NCI-H446 treated with DMSO at 0.1 percent for 48 hours (cell line): ENCODE measurements around the gene HCRTR1.

ENCODE experiments used
- DNase-seq: peaks from one replicate; lab custom pipeline; 2025; lab: John Stamatoyannopoulos, UW

HCRTR1 gene

GRCh38 chr1:31598980-31599379 is 18.5 kb upstream of the HCRTR1 start:
- no peak for DNase-seq

- no peak for DNase-seq
These were observed 16.8 kb upstream of the HCRTR1 start for GRCh38 chr1:31600641-31601040.

DNA sequence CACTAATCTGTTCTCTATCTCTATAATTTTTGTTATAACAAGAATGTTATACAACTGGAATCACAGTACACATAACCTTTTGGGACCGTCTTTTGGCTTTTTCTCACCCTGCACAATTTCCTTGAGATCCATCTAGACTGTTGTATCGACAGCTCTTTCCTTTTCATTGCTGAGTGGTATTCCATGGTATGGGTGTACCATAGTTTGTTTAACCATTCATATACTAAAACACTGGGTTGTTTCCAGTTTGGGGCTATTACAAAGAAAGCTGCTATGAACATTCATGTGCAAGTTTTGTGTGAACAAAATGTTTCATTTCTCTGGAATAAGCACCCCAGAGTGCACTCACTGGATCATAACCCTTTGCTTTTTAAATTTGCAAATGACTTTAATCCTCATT is 15.4 kb upstream of the HCRTR1 start:
- no peak for DNase-seq

DNA sequence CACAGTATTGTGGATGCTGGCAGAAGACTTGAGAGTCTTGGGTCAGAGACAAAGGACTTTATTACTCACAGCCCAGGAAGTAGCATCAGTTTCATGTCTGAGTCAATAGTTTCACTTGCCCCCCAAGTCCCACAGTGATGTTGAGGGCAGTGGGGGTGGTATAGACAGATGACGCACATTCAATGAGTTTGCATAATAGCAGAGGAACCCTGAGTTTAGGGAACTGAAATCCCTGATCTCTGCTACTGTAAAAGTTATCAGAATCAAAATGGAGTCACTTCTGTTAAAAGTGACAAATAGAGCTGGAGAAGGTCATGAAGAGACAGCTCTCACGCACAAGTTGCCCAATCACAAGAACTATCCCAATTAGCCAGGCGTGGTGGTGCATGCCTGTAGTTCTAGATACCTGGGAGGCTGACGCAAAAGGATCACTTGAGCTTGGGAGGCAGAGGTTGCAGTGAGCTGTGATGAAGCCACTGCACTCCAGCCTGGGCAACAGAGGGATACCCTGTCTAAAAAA is 11.5 kb upstream of the HCRTR1 start:
- DNase-seq = no peak

DNA sequence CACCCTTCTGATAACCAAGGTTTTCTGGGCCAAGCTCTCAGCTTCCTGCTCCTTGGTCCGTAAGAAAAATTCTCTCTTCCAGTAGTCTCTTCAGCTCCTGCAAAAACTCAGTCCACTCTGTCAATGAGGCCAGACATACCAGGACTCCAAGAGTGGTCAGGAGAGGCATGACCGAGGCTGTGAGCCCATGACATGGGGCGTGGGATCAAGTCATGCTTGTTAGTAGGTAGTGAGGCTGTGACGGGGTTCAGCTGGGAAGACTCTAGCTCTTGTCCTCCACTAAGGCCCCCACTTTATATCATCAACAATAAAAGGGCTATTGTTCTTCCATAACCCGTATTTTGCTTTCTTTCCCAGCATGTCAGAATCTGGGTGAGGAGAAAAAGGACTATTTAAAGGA is 10.1 kb upstream of the HCRTR1 start:
- no peak for DNase-seq

DNA sequence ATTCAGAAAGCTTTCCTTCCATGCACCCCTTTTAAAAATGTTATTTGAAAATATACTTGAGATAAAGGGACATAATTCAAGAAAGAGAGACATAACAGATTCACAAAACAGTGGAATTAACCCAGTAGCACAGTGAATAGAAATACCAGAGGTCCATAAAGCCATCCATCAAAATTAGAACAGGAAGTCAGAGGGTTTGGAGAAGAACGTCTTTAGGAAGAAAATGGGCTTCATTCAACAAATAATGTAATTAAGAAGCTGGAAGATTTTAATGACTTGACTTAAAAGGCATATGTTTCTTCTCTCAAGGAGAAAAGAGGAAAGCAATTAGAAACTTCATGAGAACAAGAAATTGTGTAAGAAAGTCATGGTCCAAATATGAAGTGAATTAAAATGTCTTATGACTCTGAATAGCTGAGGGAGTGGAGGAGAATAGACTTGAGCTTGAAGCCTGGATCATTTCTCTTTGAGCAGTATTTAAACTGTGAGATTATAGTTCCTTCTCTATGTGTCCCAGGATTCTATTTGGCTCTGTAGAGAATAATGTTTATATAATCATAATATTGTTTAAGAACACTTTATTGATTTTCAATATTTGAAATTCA is 7.9 kb upstream of the HCRTR1 start:
- no peak for DNase-seq

- no peak for DNase-seq
These were observed 3.0 kb upstream of the HCRTR1 start for GRCh38 chr1:31614414-31615005.

- DNase-seq = no peak
These were observed 2.1 kb upstream of the HCRTR1 start for GRCh38 chr1:31615414-31615813.

DNA sequence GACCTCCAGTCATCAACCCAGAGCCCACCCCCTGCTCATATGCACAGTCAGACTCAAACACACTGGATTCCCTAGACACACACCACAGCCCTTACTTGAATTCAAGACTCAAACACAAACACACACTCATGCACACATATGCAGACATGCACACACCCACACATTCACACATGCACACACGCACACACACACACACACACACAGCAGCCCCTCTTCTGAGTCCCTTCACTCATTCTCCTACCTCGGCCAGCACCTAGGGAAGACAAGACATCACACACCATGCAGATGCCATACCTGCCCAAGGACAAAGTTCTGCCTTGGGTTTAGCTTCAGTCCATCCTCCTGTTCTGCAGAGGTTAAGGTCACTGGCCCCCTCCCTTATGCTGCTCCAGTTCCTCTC is 1.6 kb upstream of the HCRTR1 start:
- DNase-seq = no peak

DNA sequence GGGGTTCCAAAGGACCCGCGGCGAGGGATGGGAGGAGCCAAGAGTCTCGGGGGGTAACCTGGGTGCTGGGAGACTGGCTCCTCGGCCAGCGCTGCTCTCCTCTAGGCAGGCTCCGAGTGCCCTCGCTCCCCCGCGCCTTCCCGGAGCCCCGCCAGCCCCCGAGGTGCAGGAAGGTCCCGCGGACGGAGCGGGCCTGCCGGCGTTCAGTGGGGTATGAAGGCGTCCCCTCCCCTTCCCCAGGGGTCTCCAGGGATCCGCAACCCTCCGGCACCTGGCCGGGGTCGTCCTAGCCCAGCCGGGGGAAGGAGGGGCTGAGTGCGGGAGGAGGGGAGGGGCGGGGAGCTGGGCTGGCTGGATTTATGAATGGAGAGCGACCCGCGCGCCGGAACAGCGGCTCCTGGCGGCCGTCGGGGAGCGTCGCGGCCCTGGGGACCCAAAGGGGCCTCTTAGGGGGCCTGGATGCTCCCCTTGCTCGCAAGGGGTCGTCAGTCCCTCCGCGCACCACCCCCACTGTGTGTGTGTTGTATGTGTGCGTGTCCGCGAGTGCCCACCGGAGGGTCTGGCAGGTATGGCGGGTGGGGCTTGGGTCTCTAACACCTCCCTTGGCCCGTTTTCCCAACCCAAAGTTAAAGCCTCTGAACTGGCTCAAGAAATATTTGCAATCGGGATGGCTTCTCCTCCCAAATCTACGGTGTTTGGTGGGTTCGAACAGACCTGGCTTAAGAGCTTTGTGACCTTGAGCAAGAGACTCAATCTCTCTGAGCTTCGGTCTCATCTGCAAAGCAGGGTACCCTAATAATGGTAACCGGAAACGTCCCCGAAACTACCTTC is 642 bp downstream of the HCRTR1 start:
- DNase-seq = no peak

- no peak for DNase-seq
These were observed 1.7 kb downstream of the HCRTR1 start for GRCh38 chr1:31618916-31619846.

- no peak for DNase-seq
These were observed 3.4 kb downstream of the HCRTR1 start for GRCh38 chr1:31620631-31621497.

DNA sequence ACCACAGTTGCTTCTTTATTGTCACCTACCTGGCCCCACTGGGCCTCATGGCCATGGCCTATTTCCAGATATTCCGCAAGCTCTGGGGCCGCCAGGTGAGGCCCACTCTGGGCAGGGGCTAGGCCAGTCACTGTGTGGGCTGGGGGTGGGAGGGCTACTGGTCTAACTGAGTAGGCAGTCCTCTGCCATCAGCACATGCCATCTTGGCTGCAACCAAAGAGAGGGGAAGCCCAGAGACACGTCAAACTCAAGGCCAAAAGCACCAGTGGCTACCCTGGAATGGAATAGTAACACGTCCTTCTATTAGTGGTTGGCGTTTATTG is 4.0 kb downstream of the HCRTR1 start:
- DNase-seq = no peak

GRCh38 chr1:31621847-31622730 is 4.6 kb downstream of the HCRTR1 start:
- no peak for DNase-seq

DNA sequence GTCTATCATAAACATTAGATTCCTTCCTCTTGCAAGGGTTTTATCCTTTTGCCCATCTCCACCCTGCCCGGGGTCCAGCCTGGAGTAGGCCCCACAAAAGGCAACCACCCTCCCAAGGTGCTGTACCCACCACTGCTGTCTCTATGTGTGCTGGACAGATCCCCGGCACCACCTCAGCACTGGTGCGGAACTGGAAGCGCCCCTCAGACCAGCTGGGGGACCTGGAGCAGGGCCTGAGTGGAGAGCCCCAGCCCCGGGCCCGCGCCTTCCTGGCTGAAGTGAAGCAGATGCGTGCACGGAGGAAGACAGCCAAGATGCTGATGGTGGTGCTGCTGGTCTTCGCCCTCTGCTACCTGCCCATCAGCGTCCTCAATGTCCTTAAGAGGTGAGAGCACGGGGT is 5.9 kb downstream of the HCRTR1 start:
- DNase-seq = no peak

DNA sequence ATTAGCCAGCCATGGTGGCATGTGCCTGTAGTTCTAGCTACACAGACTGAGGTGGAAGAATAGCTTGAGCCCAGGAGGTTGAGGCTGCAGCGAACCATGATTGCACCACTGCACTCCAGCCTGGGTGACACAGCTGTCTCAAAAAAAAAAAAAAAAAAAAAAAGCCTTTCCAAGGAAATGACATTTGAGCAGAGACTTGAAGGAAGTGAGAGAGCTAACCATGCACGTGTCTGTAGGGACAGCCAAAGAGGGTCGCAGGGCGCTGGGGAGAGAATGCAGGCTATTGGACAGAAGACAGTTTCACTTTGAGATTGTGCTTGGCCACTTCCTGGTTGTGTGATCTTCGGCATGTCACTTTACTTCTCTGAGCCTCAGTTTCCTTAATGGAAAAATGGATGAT is 6.8 kb downstream of the HCRTR1 start:
- no peak for DNase-seq

- no peak for DNase-seq
These were observed 7.4 kb downstream of the HCRTR1 start for GRCh38 chr1:31624731-31625514.

DNA sequence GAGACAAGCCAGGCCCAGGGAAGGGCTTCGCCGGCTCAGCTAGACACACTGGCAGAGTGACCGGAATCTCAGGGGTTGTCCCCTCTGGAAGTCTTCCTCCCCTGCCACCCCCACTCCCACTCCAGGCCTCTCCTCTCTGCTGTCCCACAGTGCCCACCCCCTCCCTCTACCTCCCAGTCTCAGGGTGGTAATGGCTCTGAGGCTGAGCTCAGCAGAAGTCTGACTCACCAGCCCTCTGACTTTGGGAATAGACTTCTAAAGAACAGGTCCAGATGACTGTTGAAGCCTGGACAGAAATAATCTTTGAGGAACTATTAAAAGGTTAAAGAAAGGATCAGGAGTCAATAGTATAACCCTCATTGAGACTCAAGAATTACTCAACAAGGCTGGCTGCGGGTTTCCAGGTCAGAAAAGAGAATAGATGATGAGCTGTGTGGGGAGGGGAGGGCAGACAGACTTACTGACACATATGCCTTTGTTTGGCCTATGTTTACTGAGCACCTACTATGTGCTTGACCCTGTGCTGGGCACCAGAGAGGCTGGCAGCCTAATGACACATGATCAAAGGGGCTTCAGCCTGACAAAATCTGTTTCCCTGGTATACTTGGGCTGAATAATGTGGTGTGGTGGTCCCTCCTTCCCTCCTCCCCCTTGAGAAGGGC is 8.2 kb downstream of the HCRTR1 start:
- DNase-seq = no peak
